ENCODE data around the gene FILIP1L.

Gene FILIP1L

DNA sequence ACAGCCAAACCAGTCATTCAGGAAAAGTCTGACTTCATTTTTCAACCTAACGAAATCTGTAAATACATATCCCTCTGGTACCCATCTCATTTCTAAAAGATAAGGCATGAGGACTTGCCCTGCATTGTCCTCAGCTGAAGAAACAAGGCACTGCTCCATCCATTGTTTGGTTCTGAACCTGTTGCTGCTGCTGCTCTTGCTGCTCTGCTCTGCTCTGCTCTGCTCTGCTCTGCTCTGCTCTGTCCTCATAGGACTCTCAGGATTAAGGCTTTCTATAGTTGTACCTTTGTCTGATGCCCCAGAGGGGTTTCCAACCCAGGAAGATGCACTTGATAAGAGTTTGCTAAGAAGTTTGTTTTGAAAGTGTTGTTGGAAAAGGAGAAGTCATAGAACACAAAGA is 258.4 kb downstream of the FILIP1L start:
- in situ Hi-C loops (cut with MboI; ENCODE audit: low sequenced_read_pairs), result no loop called here

DNA sequence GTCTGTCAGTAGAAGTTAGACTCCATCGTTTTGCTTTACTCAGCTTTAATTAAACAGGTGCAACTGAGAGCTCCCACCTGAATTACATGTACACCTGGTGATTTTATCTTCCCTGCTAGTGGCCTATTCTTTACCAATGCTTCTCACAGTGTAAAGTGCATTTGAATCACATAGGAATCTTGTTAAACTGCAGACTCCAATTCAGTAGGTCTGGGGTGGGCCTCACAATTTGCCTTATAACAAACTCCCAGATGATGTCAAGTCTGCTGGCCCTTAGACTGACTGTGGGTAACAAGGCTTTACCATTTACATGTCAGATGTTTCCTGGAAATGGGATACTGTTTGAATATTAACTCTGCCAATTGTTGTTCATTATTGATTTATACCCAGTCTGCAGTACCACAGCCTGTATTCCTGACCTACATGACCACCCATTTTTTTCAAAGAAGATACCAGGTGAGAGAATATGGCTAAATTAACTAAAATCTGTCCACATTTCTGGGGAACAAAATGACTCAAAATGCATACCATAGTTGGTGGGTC is 259.5 kb downstream of the FILIP1L start:
- in situ Hi-C loops (cut with MboI; ENCODE audit: low sequenced_read_pairs), result no loop called here

DNA sequence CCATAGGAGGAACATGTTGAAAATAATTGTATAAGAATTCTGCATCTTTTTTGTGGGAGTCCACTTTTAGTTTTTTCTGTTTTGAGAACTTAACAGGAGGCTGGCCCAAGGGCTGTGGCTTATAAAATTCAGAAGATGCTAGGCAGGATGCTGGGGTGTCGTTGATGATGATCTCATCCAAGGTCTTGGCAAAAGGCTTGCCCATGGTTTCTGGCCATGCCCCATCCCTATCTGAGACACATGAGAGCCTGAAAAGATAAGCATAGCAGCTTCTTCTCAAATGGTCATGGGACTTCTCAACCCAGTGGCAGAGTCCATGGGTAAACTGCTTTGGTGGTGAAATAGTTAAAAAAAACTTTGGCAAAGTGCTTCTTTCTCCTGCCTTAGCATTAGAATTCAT is 261.4 kb downstream of the FILIP1L start:
- in situ Hi-C loops (cut with MboI; ENCODE audit: low sequenced_read_pairs), result no loop called here

DNA sequence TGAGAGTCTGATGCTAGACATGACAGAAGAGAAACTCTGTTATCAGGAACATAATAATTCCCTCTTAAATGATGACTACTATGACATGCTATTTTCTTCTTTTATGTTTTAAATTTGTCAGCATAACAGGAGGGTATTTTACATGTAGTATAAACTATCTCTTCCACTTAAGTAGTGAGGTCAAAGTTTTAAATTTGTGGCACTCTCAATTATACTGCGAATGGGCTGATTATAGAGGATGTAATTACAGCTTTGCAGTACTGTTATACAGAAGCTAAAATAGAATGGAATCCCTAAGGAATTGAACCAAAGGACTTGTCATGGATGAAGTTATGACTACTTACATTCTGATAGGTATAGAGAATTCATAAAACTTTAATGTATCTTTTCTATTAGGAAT is 262.3 kb downstream of the FILIP1L start:
- in situ Hi-C loops (cut with MboI; ENCODE audit: low sequenced_read_pairs), result no loop called here

DNA sequence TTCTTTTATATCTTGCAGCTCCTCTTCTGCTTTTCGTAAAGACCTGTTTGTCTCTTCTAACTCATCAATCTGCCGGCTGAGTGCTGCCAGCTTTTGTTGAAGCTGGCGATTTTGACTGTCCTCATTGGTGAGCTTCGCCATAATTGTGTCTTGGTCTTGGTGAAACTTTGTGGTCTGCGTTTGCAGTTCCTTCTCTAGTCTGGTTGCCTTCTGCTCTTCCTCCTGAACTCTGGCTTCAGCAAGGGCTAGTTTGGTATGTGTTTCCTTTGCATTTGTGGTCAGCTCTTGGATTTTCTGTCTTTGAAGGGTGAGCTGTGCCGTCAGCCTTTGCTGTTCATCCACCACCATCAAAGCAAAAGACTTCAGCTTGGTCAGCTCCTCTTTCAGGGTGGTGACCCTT is 263.7 kb downstream of the FILIP1L start:
- in situ Hi-C loops (cut with MboI; ENCODE audit: low sequenced_read_pairs), result no loop called here

DNA sequence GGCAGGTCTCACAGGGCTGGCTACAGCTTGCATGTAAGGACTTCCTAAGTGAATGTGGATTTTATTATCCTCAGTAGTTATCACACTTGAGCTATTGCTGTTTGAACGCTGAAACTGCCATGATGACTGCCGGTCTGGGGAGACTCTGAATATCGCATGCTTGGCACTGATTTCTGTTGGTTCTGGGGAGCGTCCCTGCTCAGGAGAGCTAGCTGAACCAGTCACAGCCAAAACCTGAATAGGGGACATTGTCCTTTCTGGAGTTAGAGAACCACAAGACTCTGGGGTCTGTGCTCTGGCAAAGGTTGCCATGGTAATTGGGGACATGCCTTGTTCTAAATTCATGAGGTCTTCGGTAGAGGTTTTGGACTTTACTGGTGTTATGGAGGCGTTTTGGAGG is 265.9 kb downstream of the FILIP1L start:
- in situ Hi-C loops (cut with MboI; ENCODE audit: low sequenced_read_pairs), result loop anchor here (10.0 to 25.0 kb wide), 3 partner anchors 214 to 739 kb away; no protein-coding TSS in a partner anchor

DNA sequence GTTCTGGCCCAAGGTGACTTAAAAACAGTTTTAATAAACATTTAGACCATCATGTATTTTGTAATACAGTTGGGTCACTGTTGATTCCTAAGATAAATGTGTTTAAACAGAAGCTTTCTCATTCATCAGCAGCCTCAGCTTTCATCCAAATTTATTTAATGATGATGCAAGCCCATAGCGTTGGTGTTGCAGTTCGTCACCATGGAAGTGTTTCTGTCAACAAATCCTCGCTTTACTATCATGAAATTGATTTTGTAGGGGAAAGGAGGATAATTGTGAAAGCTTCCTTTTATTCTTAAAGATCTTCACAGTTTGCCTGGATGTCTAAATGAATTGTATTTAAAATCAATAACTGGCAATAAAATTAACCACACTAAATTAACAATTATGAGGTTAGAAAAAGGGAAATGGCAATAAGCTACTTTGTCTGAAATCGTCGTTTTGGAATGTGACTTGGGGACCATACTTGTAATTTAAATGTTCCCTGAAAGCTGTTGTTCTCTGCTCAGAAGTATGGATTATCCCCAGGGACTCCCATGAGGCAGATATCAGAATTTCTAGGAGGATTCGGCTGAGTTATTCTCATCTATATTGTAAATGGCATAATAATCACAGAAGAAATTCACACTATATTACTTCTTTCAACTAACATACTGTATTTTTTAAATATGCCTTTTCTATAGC is 267.7 kb downstream of the FILIP1L start:
- in situ Hi-C loops (cut with MboI; ENCODE audit: low sequenced_read_pairs), result loop anchor here (10.0 to 25.0 kb wide), 3 partner anchors 216 to 741 kb away; no protein-coding TSS in a partner anchor

DNA sequence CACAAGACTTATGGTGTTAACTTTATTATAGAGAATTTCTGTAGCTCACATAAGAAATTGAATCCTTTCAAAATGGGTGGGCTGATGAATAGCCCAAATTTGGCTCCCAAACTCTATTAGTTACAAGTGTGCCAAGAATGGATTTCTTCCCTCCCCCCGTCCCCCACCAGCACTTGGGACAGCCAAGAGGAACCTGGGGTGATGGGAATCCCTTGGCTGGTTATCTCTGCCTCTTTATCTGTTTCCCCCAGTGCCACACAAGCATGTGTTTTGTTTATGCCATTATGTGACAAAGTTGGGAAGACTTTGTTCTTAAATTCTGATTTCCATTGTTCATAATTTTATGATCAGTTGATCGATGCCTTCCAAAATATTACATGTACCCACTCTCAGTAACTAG is 268.3 kb downstream of the FILIP1L start:
- in situ Hi-C loops (cut with MboI; ENCODE audit: low sequenced_read_pairs), result loop anchor here (10.0 to 25.0 kb wide), 3 partner anchors 216 to 741 kb away; no protein-coding TSS in a partner anchor

DNA sequence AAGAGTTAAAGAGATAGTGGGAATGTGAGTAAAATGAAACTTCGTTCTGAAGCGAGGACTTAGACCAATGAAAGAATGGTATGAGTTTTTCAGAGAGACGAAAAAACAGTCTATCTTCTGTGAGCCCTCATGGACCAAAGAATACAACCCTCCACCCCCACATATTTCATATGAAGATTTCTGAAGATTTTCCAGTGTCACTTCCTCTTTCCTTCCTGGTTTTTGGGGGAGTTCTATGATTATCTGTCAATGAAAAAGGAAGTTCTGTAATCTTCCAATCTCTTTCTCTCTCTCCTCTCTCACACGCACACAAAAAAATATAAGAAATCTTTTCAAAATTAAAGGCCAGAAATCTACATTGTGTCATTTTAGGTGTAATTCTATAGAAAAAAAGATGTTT is 269.0 kb downstream of the FILIP1L start:
- in situ Hi-C loops (cut with MboI; ENCODE audit: low sequenced_read_pairs), result loop anchor here (10.0 to 25.0 kb wide), 3 partner anchors 217 to 742 kb away; no protein-coding TSS in a partner anchor

DNA sequence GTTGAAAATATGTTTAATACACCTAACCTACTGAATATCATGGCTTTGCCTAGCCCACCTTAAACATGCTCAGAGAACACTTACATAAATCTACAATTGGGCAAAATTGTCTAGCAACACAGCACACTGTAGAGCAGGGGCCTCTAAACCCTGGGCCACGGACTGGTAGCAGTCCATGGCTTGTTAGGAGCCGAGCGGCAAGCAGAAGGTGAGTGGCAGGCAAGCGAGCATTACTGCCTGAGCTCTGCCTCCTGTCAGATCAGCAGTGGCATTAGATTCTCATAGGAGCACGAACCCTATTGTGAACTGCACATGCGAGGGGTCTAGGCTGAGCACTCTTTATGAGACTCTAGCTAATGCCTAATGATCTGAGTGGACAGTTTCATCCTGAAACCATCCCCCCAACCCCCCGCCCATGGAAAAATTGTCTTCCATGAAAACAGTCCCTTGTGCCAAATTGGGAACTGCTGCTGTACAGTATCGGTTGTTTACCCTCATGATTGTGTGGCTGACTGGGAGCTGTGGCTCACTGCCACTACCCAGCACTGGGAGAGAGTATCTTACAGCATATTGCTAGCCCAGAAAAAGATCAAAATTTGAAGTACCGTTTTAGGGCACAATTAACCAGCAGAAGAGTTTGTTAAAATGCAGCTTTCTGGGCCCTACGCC is 270.6 kb downstream of the FILIP1L start:
- in situ Hi-C loops (cut with MboI; ENCODE audit: low sequenced_read_pairs), result loop anchor here (10.0 to 25.0 kb wide), 3 partner anchors 219 to 744 kb away; no protein-coding TSS in a partner anchor

DNA sequence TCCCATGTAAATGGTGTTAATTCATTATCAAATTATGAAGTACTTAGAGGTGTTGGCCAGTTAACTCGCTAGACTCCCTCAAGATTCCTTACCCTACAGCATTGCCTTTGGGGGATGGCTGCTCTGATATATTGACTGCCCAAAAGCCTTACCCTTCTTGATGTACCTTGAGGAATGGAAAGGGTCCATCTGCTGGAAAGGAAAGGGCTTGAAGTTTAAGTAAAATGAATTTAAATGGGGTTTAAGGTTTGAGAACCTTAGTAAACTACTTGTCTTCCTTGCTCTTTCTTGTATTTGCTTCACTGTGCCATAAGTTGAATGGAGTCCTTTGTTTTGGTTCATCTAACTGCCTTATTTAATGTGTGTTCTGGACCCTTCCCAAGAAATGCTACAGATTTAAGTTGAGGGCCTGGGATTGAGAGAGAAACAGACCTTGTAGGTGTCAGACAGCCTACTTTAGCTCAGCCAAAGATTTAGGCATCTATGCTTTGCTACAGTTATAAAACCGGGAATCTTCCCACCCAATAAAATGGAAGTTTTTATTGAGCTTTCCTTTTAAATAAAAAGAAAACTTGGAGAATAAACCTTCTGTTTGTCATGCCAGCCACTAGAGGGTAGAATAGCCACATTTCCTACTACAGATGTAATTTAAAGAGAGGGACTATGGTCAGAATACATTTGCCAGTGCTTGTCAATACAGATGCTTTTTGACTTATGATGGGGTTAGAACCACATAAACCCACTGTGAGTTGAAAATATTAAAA is 271.3 kb downstream of the FILIP1L start:
- in situ Hi-C loops (cut with MboI; ENCODE audit: low sequenced_read_pairs), result loop anchor here (10.0 to 25.0 kb wide), 3 partner anchors 219 to 744 kb away; no protein-coding TSS in a partner anchor

DNA sequence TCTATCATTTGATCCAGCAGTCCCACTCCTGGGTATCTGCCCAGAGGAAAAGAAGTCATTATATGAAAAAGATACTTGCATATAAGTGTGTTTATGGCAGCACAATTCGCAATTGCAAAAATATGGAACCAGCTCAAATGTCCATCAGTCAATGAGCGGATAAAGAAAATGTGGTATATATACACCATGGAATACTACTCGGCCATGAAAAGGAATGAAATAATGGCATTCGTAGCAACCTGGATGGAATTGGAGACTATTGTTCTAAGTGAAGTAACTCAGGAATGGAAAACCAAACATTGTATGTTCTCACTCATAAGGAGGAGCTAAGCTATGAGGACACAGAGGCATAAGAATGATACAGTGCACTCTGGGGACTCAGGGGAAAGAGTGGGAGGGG is 272.4 kb downstream of the FILIP1L start:
- in situ Hi-C loops (cut with MboI; ENCODE audit: low sequenced_read_pairs), result loop anchor here (10.0 to 25.0 kb wide), 3 partner anchors 220 to 745 kb away; no protein-coding TSS in a partner anchor

DNA sequence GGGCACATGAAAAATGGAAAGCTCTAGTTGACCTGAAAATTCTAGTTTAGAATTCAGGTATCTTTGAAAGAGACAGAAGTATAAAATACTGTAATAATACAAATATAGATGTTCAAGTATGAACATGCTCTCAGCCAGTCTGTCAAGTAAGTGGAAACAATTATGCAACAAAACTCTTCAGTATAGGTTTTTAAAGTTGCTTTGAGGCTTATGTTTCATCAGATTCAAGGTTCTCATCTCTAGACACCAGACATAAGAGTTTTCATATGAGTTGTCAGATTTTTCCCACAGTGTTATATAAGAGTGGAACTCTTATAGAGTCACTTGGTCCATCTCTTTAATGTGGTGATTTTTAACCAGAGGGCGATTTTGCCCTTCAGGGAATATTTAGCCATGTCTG is 274.7 kb downstream of the FILIP1L start:
- in situ Hi-C loops (cut with MboI; ENCODE audit: low sequenced_read_pairs), result loop anchor here (10.0 to 25.0 kb wide), 3 partner anchors 223 to 748 kb away; no protein-coding TSS in a partner anchor

DNA sequence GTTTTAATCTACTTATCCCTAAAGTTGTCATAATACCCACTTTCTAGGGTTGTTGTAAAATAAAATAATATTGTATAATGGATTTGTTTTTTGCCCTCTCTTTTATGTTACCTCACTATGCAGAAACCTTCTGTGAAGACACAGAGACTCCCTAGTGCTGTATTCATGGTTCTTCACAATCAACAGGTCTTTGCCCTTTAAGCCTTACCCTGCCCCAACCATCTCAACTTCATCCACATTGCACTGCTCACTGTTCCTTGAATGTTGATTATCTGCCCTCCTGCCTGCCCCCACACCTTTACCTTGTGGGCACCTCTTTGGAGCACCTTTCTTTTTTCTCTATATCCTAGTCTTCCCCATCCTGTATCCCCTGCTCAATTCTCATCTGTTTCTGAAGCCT is 275.5 kb downstream of the FILIP1L start:
- in situ Hi-C loops (cut with MboI; ENCODE audit: low sequenced_read_pairs), result loop anchor here (25.0 kb wide), 2 partner anchors 224 to 749 kb away; no protein-coding TSS in a partner anchor

DNA sequence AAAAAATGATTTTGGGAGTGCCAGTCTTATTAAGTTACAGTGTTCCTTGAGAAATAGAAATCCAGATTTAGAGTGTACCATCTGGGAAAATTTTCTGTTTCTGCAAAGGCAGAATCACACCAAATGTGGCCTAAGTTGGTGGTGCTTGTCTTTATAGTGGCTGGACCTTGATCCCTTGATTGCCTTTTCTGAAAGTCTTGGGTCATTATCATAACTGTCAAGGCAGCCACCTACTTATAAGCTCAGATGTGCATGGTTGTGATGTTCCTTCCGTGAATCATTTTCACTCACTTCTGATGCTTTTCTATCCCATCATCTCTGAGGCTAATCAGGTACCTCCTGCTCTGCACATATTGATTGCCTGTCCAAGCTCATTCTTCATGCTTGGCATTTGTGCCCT is 276.6 kb downstream of the FILIP1L start:
- in situ Hi-C loops (cut with MboI; ENCODE audit: low sequenced_read_pairs), result loop anchor here (25.0 kb wide), 2 partner anchors 225 to 750 kb away; no protein-coding TSS in a partner anchor

DNA sequence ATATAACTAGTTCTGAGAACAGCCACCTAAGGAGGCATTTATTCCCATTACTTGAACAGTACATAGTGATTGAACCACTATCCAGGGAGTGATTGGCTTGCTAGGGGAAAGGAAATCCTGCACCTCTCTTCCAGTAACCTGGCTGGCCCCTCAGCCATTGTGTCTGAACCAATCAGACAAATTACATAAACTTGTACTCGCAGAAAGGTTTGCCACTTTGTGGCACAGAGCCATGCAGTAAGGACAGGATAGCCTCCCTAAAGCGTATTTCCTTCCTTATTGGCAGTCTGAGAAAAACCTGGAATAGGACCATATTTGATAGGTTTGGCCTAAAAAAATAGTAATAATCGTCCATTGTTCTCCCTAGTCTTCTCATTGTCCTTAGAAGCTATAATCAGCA is 277.6 kb downstream of the FILIP1L start:
- in situ Hi-C loops (cut with MboI; ENCODE audit: low sequenced_read_pairs), result loop anchor here (25.0 kb wide), 2 partner anchors 226 to 751 kb away; no protein-coding TSS in a partner anchor

DNA sequence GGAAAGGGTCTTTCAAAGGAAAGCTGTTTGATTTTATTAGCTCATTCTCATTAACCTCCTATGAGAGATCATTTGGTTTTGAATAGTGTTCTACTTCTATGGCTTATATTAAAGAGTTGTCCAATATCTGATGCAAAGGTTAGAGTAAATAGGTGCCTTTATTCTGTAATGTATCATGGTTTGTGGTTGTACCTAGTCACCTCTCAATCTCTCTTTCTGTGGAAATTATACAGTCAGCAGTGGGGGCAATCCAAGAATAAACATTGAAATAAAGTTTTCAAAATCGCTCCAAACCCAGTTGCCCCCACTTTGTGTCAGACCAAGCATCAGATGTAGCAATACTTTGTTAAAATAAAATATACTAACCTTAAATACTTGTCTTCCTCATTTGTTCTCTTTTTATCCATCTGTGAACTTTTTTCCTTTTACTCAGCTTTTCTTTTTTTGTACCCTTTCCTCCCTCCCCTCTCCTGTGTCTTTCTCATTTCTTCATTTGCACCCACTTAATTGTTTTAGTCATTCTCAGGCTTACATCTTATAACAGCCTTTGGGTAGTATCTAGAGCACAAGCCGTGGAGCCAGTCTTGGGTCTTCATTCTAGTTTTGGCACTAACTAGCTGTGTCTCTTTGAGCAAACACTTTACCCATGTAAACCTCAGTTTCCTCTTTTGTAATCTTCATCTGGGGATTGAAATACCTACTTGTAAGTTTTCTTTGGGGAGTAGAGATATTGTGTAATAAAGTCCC is 279.9 kb downstream of the FILIP1L start:
- in situ Hi-C loops (cut with MboI; ENCODE audit: low sequenced_read_pairs), result loop anchor here (25.0 kb wide), 2 partner anchors 228 to 753 kb away; no protein-coding TSS in a partner anchor

DNA sequence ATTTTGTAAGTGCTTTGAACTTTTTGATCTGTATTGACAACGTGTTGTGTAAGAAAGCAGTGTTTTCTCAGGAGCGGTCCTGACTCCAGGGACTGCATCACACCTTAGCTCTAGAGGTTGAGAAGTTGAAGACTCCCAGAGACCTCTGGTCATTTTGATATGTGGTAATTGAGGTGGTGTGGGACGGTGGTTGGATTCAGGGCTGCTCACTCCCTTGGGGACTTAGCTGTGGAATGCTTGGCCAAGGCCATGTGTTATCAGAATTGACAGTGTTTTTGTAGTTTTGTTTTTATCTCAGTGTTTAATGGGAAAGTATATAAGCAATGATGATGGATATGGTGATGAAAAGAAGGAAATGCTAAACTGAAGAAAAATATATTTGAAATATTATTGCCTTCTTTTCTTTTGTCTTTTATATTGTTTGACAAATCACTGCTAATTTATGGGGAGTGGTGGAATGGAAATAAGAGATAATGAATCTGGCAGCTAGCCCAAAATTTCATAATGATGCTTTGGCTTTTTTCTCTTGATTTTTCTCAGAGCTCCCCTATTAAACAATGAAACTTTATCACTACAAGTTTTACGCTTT is 280.6 kb downstream of the FILIP1L start:
- in situ Hi-C loops (cut with MboI; ENCODE audit: low sequenced_read_pairs), result loop anchor here (25.0 kb wide), 2 partner anchors 229 to 754 kb away; no protein-coding TSS in a partner anchor

DNA sequence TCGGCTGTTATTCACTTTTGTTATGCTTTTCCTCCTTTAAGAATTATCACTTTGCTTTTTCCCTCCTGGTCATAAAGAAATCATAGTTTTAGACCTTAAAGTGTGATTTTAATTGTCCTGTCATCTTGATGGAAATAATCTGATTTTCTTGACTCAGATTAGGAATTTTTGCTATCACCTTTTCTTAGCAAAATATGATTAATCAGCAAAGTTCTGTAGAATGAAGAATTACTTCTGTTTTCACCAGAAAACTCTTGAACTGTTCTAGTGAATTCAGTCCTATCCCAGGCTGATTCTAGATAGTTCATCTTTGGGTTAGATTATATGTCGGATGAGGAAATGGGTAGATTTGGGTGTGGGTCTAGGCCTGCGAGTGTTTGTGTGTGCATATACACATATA is 284.5 kb downstream of the FILIP1L start:
- in situ Hi-C loops (cut with MboI; ENCODE audit: low sequenced_read_pairs), result loop anchor here (25.0 kb wide), 2 partner anchors 232 to 757 kb away; no protein-coding TSS in a partner anchor

Data from HL-60/S4 treated with phorbol 12-myristate 13-acetate at 8.2 ng/mL for 4 days and 3 days (cell line).